Colonic mucosa (tissue), 4 donors: ENCODE data around the gene HEPHL1. TPM values are rescaled to one million over a fixed set of nuclear protein-coding genes. Genes with fewer than 3 reads are reported as not detected.

ENCODE experiments used
- DNase-seq: peaks from one replicate; pipeline ENCODE4 v3.0.0-alpha.2; 2020
- H3K27ac ChIP-seq: fragments of 200-600 bp; one replicate; pipeline ENCODE4 v1.8.0; 2021
- H3K27me3 ChIP-seq: fragments of 200-600 bp; one replicate; pipeline ENCODE4 v1.8.0; 2021
- H3K36me3 ChIP-seq: fragments of 200-600 bp; one replicate; pipeline ENCODE4 v1.8.0; 2021
- H3K4me1 ChIP-seq: fragments of 200-600 bp; one replicate; pipeline ENCODE4 v1.8.0; 2021; ENCODE audit warnings: mild to moderate bottlenecking
- H3K4me3 ChIP-seq: fragments of 200-600 bp; one replicate; pipeline ENCODE4 v1.8.0; 2021
- H3K9ac ChIP-seq, 2 donors: one replicate each; pipeline ENCODE4 v1.7.0; 2013; ENCODE audit warnings: control low read depth in 2 of 2, low read depth in 2 of 2, low read length in 2 of 2
- H3K9me3 ChIP-seq: fragments of 200-600 bp; one replicate; pipeline ENCODE4 v1.8.0; 2021
- intact Hi-C: fragments of 100-400 bp; cut with DNase I; formaldehyde crosslinking; loops from one replicate; pipeline ENCODE4 v1.14.1; 2022
- total RNA-seq, 2 donors: library from RNA; stranded (reverse); fragmentation: NEBNext Ultra II Directional in 1 of 2; extraction: Animal tissue kit (Norgen Biotek cat#: 25700) in 1 of 2; gene quantifications; one replicate each; pipeline ENCODE4 v1.2.1, GENCODE V29; 2021
- TF ChIP-seq, protein P1 (sequence below): fragments of 200-600 bp; IDR thresholded peaks from one replicate; pipeline ENCODE4 v1.8.0; 2022; ENCODE audit warnings: antibody characterized with exemption, mild to moderate bottlenecking
- donor health status: healthy.
- donor health status: DM: no; HTN: no; CAD: no.
- donor health status: DM: no; HTN: no; CAD: no.

The HEPHL1 gene
- total RNA-seq, 2 donors from 2014 or later: not detected

DNA sequence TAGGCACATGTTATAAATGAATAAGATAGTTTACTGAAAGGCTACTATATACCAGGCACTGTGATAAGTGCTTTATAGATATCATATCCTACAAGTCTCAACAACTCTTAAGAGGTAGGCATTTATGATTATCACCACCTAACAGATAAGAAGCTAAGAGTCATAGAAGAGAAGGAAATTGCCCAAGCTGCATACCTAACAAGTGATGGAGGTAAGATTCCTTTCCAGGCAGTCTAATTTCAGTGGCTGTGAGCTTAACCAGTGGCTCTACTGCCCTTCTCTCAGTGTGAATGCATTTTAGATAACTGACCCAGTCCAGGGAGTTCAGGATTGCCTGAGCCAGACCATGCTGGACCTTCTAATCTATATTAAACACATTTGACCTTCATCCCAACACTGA lies 39.2 kb downstream of the HEPHL1 start:
- no peak for DNase-seq
- Histone ChIP-seq H3K4me3 (no peak overlapping the region), H3K36me3 (no peaks in the 10 kb centered on the region), H3K27ac (no peak overlapping the region), H3K9ac (no peak overlapping the region), H3K9me3 (no peaks in the 10 kb centered on the region), H3K27me3 (no peaks in the 10 kb centered on the region), H3K4me1 (no peaks in the 10 kb centered on the region)
- TF ChIP-seq, protein P1, sequence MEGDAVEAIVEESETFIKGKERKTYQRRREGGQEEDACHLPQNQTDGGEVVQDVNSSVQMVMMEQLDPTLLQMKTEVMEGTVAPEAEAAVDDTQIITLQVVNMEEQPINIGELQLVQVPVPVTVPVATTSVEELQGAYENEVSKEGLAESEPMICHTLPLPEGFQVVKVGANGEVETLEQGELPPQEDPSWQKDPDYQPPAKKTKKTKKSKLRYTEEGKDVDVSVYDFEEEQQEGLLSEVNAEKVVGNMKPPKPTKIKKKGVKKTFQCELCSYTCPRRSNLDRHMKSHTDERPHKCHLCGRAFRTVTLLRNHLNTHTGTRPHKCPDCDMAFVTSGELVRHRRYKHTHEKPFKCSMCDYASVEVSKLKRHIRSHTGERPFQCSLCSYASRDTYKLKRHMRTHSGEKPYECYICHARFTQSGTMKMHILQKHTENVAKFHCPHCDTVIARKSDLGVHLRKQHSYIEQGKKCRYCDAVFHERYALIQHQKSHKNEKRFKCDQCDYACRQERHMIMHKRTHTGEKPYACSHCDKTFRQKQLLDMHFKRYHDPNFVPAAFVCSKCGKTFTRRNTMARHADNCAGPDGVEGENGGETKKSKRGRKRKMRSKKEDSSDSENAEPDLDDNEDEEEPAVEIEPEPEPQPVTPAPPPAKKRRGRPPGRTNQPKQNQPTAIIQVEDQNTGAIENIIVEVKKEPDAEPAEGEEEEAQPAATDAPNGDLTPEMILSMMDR: no peak
- intact Hi-C loops: no loop called here

GRCh38 chr11:94062360-94062759 lies 41.2 kb downstream of the HEPHL1 start:
- intact Hi-C loops: no loop called here
- no peaks in the 10 kb centered on the region for H3K36me3 ChIP-seq
- H3K27ac ChIP-seq: no peak overlapping the region
- no peaks in the 10 kb centered on the region for H3K27me3 ChIP-seq
- no peak overlapping the region for H3K9ac ChIP-seq
- no peaks in the 10 kb centered on the region for H3K9me3 ChIP-seq
- TF ChIP-seq, protein P1: no peak
- no peak for DNase-seq
- H3K4me1 ChIP-seq: no peaks in the 10 kb centered on the region
- no peak overlapping the region for H3K4me3 ChIP-seq

DNA sequence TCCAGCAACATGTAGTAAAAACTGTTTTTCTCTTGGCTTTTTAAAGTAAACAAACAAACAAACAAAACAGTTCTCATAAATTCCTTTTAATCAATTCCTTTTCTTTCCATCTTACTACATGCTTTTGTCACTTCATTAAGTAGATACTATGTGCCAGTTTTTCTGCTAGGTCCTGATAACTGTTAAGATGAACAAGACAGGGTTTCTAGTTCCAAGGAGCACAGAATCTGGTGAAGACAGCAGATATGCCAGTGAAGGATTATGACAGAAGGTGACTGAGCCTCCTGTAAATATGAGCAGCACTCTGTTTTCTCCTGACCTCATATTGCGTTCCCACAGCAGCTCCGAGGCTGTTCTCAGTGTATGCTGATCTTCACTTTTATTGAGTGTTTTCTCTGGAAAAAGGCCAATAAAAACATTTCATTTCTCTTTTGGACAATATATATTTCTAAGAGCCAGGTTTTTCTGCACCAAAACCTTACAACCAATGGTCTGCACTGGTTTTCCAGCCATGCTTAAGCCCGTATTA lies 45.8 kb downstream of the HEPHL1 start:
- Histone ChIP-seq H3K4me3 (no peak overlapping the region), H3K4me1 (no peaks in the 10 kb centered on the region), H3K9me3 (no peaks in the 10 kb centered on the region), H3K36me3 (no peaks in the 10 kb centered on the region), H3K27ac (no peak overlapping the region), H3K9ac (no peak overlapping the region), H3K27me3 (no peaks in the 10 kb centered on the region)
- TF ChIP-seq, protein P1: no peak
- intact Hi-C loops: no loop called here
- DNase-seq: no peak

- no peaks in the 10 kb centered on the region for H3K27me3 ChIP-seq
- H3K36me3 ChIP-seq: no peaks in the 10 kb centered on the region
- H3K27ac ChIP-seq: no peak overlapping the region
- no peaks in the 10 kb centered on the region for H3K9me3 ChIP-seq
- H3K9ac ChIP-seq: no peak overlapping the region
- no peak overlapping the region for H3K4me3 ChIP-seq
- TF ChIP-seq, protein P1: no peak
- intact Hi-C loops: no loop called here
- DNase-seq: no peak
- no peaks in the 10 kb centered on the region for H3K4me1 ChIP-seq
Observed at GRCh38 chr11:94068764-94069163, 47.6 kb downstream of the HEPHL1 start.

DNA sequence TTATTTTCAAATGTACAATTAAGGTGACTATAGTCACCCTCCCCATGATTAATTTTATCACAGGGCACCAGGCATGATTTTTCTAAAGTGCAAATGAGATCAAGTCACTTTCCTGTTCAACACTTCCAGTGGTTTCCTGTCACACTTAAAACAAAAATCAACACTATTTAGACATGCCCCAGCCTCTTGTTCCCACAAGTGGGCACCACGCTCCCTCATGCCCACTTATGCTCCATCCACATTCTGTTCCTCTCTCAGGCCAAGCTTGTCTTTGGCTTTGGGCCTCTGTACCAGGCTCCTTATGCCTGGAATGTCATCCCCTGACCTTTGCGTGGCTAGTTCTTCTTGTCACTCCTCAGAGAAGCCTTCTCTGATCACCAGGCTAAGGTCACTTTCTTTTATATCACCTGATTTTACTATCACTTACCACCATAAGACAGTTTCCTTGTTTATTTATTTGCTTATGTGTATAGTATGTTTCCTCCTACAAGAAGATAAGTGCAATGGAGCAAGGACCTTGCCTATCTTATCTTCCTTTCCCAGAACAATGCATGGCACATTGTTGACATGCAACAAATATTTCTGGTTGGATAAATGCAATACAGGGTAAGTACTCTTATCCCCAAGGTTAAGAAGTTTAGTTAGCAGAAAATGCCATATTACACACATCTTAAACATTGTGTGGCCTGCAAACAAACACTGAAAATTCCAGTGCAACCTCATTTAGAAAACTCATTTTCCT lies 56.6 kb downstream of the HEPHL1 start:
- Histone ChIP-seq H3K9ac (no peak overlapping the region), H3K9me3 (no peaks in the 10 kb centered on the region), H3K27me3 (no peaks in the 10 kb centered on the region), H3K4me1 (no peaks in the 10 kb centered on the region), H3K4me3 (no peak overlapping the region), H3K27ac (no peak overlapping the region), H3K36me3 (no peaks in the 10 kb centered on the region)
- intact Hi-C loops: no loop called here
- TF ChIP-seq, protein P1: no peak
- no peak for DNase-seq
